Naive thymus-derived CD4-positive, alpha-beta T cell (primary cell): ENCODE results near the gene SELE. TPM values are rescaled to one million over a fixed set of nuclear protein-coding genes. Genes with fewer than 3 reads are reported as not detected.
"Not testable (repeated sequence)": the region's sequence is repeated elsewhere in the genome, so short reads cannot be mapped to it uniquely, and the experiment has no call there.

Experiments
- ATAC-seq: fragments of 150-1000 bp; cut with Tn5 transposase; 2 replicates; pipeline ENCODE4 v1.10.0; 2021; ENCODE audit warnings: mild to moderate bottlenecking, moderate library complexity
- CTCF ChIA-PET: fragments of 350-600 bp; sonication (Branson Sonifier 250); formaldehyde crosslinking; loops from one replicate; lab custom pipeline; 2021; ENCODE audit warnings: antibody characterized with exemption; lab: Charles Lee
- POLR2A ChIA-PET: fragments of 350-600 bp; sonication (Branson Sonifier 250); formaldehyde crosslinking; loops from one replicate; lab custom pipeline; 2021; ENCODE audit warnings: antibody characterized with exemption, inconsistent platforms; lab: Charles Lee
- DNase-seq, 9 donors: peaks; one replicate each; pipeline versions ENCODE4 v3.0.0 to v3.0.0-alpha.2; 2020 to 2022; ENCODE audit warnings: mixed read lengths in 1 of 9
- H3K27ac ChIP-seq: one replicate; pipeline ENCODE4 v1.7.0; 2013; ENCODE audit warnings: mild to moderate bottlenecking, low read depth, low read length, moderate library complexity
- H3K27me3 ChIP-seq, 2 donors: one replicate each; pipeline ENCODE4 v1.7.0; 2013; ENCODE audit warnings: low read length in 2 of 2, mild to moderate bottlenecking in 2 of 2, moderate library complexity in 2 of 2; ENCODE audit not compliant: control insufficient read depth in 2 of 2, insufficient read depth in 2 of 2
- H3K36me3 ChIP-seq, 3 experiments: 1 replicate in 2 of 3; 2 replicates in 1 of 3; pipeline ENCODE4 v1.7.0; 2013; ENCODE audit warnings: low read length in 3 of 3, mild to moderate bottlenecking in 3 of 3, moderate library complexity in 1 of 3; ENCODE audit not compliant: insufficient read depth in 3 of 3, control insufficient read depth in 2 of 3
- H3K4me1 ChIP-seq, 2 donors: one replicate each; pipeline ENCODE4 v1.7.0; 2013; ENCODE audit warnings: low read length in 2 of 2, mild to moderate bottlenecking in 2 of 2, moderate library complexity in 1 of 2; ENCODE audit not compliant: control insufficient read depth in 2 of 2, insufficient read depth in 2 of 2
- H3K4me3 ChIP-seq: 2 replicates; pipeline ENCODE4 v1.7.0; 2013; ENCODE audit warnings: mild to moderate bottlenecking, low read length
- H3K9me3 ChIP-seq, 3 experiments: 1 replicate in 2 of 3; 2 replicates in 1 of 3; pipeline ENCODE4 v1.7.0; 2013; ENCODE audit warnings: low read length in 3 of 3; ENCODE audit not compliant: control insufficient read depth in 2 of 3
- H3K27ac Mint-ChIP-seq, 9 donors: one replicate each; pipeline ENCODE4 v1.8.0; 2020 to 2022; ENCODE audit warnings: mixed read lengths in 9 of 9, mild to moderate bottlenecking in 8 of 9, moderate library complexity in 5 of 9, inconsistent platforms in 2 of 9
- H3K27me3 Mint-ChIP-seq, 5 donors: one replicate each; pipeline ENCODE4 v1.8.0; 2021 to 2022; ENCODE audit warnings: mixed read lengths in 5 of 5, mild to moderate bottlenecking in 1 of 5
- H3K36me3 Mint-ChIP-seq, 5 donors: one replicate each; pipeline ENCODE4 v1.8.0; 2020 to 2022; ENCODE audit warnings: mixed read lengths in 5 of 5, mild to moderate bottlenecking in 3 of 5, inconsistent platforms in 1 of 5
- H3K4me1 Mint-ChIP-seq, 7 donors: one replicate each; pipeline ENCODE4 v1.8.0; 2020 to 2022; ENCODE audit warnings: mixed read lengths in 7 of 7, mild to moderate bottlenecking in 3 of 7, inconsistent platforms in 1 of 7
- H3K4me3 Mint-ChIP-seq, 10 donors: one replicate each; pipeline ENCODE4 v1.8.0; 2020 to 2022; ENCODE audit warnings: mild to moderate bottlenecking in 10 of 10, mixed read lengths in 10 of 10, moderate library complexity in 6 of 10, inconsistent platforms in 2 of 10
- H3K9me3 Mint-ChIP-seq, 11 donors: one replicate each; pipeline ENCODE4 v1.8.0; 2020 to 2022; ENCODE audit warnings: mixed read lengths in 11 of 11, mild to moderate bottlenecking in 4 of 11, inconsistent platforms in 1 of 11, moderate library complexity in 1 of 11
- intact Hi-C, 2 donors: fragments of 100-400 bp; cut with micrococcal nuclease; formaldehyde crosslinking; loops; one replicate each; pipeline ENCODE4 v1.15.1; 2023
- polyA plus RNA-seq, 2 donors: library from polyadenylated mRNA; unstranded; fragments of 300-500 nt; fragmentation: Illumina TruSeq; gene quantifications; one replicate each; pipeline ENCODE4 v1.2.3, GENCODE V29; 2021
- total RNA-seq, 6 experiments: library from RNA in 5 of 6; stranded (reverse) in 5 of 6; gene quantifications; 1 replicate in 5 of 6; 2 replicates in 1 of 6; pipeline ENCODE4 v1.2.3 and lab custom pipeline; 2021 to 2026

SELE gene
- total and polyA plus RNA-seq, 7 experiments from 2014 or later = not detected

DNA sequence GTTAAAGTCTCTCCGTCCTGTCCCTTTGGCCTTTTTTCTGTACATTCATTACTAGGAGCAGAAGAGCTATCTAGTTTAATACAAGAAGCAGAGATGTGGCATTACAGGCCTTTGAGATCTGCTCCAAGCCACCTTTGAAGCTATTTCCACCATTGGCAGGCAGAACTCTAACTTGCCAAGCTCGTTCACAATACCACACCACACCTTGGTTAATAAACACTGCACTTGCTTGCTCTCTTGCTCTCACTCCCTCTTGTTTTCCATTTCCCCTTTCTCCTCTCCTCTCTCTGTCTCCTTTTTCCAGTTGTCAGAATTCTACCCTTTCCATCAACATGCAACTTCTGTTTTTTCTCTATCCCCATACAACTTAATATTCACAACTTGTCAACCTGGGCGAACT lies 7.0 kb downstream of the SELE start:
- Mint-ChIP-seq H3K4me3 (no peak overlapping the region), H3K9me3 (no peaks in the 10 kb centered on the region), H3K27me3 (peaks cover 0 to 37% (median 6%) of the 10 kb centered on the region in 5 donors), H3K4me1 (no peaks in the 10 kb centered on the region), H3K27ac (no peak overlapping the region), H3K36me3 (no peaks in the 10 kb centered on the region)
- Histone ChIP-seq H3K27me3 (no peaks in the 10 kb centered on the region), H3K4me1 (no peaks in the 10 kb centered on the region), H3K4me3 (no peak overlapping the region), H3K27ac (no peak overlapping the region), H3K9me3 (no peaks in the 10 kb centered on the region), H3K36me3 (no peaks in the 10 kb centered on the region)
- ATAC-seq (no peak), DNase-seq (no peak)
- CTCF ChIA-PET = interaction anchor here (0.8 kb wide), 1 partner anchor 138 kb away, joined by 4 read pairs; no protein-coding TSS in a partner anchor
- POLR2A ChIA-PET = interaction anchor here (0.6 to 0.8 kb wide), 2 partner anchors 125 to 229 kb away, joined by 3 read pairs; no protein-coding TSS in a partner anchor
- intact Hi-C loops = no loop called here

DNA sequence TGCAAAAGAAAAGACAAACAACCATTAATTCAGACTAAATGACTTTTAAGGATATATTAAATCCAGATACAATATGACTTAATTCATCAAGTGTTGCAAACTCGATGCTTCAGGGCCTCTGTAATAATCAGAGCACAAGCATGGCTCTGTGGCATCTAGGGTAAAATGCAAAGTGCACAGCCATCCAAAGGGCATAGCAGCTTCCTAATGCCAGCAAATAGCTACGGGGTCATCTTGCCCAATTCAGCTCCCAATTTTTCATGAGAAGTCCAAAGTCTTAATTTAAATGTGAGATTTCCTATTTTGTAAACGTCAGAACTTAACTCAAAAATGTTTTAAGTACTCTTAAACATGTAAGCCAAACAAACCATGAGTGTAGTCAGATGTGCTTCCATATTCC lies 7.9 kb downstream of the SELE start:
- POLR2A ChIA-PET = interaction anchor here (0.8 kb wide), 1 partner anchor 124 kb away, joined by 3 read pairs; no protein-coding TSS in a partner anchor

DNA sequence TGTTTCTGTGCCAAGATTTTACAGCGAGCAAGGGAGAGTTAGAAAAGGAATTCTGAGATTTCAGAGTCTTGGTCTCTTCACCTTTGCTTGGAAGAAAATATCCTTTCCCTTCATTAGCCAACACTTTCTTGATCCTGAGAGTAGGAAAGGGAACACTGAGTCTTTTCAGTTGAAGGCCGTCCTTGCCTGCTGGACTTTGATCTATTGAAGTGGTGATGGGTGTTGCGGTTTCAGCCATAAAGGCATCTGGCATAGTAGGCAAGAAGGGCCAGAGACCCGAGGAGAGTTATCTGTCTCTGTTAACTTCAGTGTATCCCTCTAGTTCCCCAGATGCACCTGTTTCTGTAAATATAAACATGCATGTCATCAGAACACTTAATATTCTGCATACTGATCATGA lies 9.7 kb downstream of the SELE start:
- DNase-seq = no peak
- H3K27ac ChIP-seq = no peak overlapping the region
- intact Hi-C loops = no loop called here
- no peaks in the 10 kb centered on the region for H3K4me1 ChIP-seq
- Mint-ChIP-seq H3K4me1 (no peaks in the 10 kb centered on the region), H3K27me3 (peaks cover 0 to 26% (median 6%) of the 10 kb centered on the region in 5 donors), H3K9me3 (no peaks in the 10 kb centered on the region), H3K36me3 (no peaks in the 10 kb centered on the region), H3K4me3 (no peak overlapping the region), H3K27ac (no peak overlapping the region)
- H3K36me3 ChIP-seq = no peaks in the 10 kb centered on the region
- no peak for ATAC-seq
- no peaks in the 10 kb centered on the region for H3K27me3 ChIP-seq
- CTCF ChIA-PET = no interaction called here
- POLR2A ChIA-PET = no interaction called here
- no peaks in the 10 kb centered on the region for H3K9me3 ChIP-seq
- H3K4me3 ChIP-seq = no peak overlapping the region

More for the DNA sequence above, 7.9 kb downstream of the SELE start:
- ATAC-seq (no peak), DNase-seq (no peak)
- H3K36me3 ChIP-seq = no peaks in the 10 kb centered on the region
- no peaks in the 10 kb centered on the region for H3K4me1 ChIP-seq
- H3K9me3 ChIP-seq = no peaks in the 10 kb centered on the region
- no peak overlapping the region for H3K4me3 ChIP-seq
- no peaks in the 10 kb centered on the region for H3K9me3 Mint-ChIP-seq
- no peak overlapping the region for H3K27ac Mint-ChIP-seq
- H3K27me3 Mint-ChIP-seq = peaks cover 0 to 29% (median 7%) of the 10 kb centered on the region in 5 donors
- no peaks in the 10 kb centered on the region for H3K4me1 Mint-ChIP-seq
- H3K4me3 Mint-ChIP-seq = no peak overlapping the region
- no peaks in the 10 kb centered on the region for H3K27me3 ChIP-seq
- intact Hi-C loops = no loop called here
- no peaks in the 10 kb centered on the region for H3K36me3 Mint-ChIP-seq
- H3K27ac ChIP-seq = no peak overlapping the region
- CTCF ChIA-PET = no interaction called here

DNA sequence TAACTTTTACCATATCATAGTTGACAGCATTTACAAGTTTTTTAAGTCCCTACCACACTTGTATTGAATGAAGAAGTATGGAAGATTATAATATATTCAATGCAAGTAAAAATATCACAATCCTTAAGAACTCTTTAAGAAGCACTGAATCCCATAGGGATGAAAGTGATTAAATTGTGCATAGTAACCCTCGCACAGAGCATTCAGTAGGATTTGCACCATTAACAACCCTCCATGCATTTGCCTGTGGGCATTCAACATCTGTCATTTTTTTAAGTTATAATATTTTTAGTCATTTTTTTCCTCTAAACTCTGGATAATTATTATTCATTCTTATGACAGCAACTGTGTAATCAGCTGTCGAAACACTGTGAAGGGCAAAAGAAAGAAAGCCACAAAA lies 10.1 kb downstream of the SELE start:
- ChIA-PET CTCF (no interaction called here), POLR2A (no interaction called here)
- H3K27me3 Mint-ChIP-seq = peaks cover 3 to 26% (median 6%) of the 10 kb centered on the region in 5 donors
- H3K4me3 ChIP-seq = no peak overlapping the region
- H3K4me3 Mint-ChIP-seq = no peak overlapping the region
- no peaks in the 10 kb centered on the region for H3K36me3 Mint-ChIP-seq
- H3K9me3 Mint-ChIP-seq = peaks cover 0 to 2% (median 0%) of the 10 kb centered on the region in 11 donors
- intact Hi-C loops = no loop called here
- H3K4me1 Mint-ChIP-seq = no peaks in the 10 kb centered on the region
- H3K36me3 ChIP-seq = no peaks in the 10 kb centered on the region
- H3K27ac Mint-ChIP-seq = no peak overlapping the region
- H3K9me3 ChIP-seq = no peaks in the 10 kb centered on the region
- H3K27ac ChIP-seq = no peak overlapping the region
- no peaks in the 10 kb centered on the region for H3K4me1 ChIP-seq
- no peak for ATAC-seq
- no peak for DNase-seq
- H3K27me3 ChIP-seq = no peaks in the 10 kb centered on the region

DNA sequence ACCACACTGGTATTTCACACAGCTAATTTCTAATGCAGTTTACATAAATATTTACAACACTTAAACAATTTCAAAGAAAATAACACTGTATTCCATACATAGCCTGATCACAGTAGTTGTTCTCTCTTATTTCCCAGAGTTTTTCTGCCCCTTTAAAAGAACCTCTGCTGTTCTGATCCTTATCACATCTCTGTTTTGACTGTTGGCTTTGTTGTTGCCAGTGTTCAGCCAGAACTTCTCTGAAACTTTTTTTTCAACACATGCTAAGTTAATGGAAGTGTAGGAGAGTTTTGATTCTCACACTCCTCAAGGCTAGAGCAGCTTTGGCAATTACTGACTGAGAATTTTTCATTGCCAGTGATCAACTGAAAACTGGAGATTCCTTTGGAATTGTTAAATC lies 11.1 kb downstream of the SELE start:
- Mint-ChIP-seq H3K4me3 (no peak overlapping the region), H3K27me3 (peaks cover 5 to 28% (median 6%) of the 10 kb centered on the region in 5 donors), H3K36me3 (peaks cover 0 to 2% (median 0%) of the 10 kb centered on the region in 5 donors), H3K27ac (no peak overlapping the region), H3K4me1 (no peaks in the 10 kb centered on the region), H3K9me3 (peaks cover 0 to 6% (median 0%) of the 10 kb centered on the region in 11 donors)
- CTCF ChIA-PET = interaction anchor here (0.6 to 1.3 kb wide), 2 partner anchors 26 to 119 kb away, joined by 3 to 4 read pairs; no protein-coding TSS in a partner anchor
- no peak overlapping the region for H3K27ac ChIP-seq
- DNase-seq (no peak), ATAC-seq (no peak)
- no peaks in the 10 kb centered on the region for H3K9me3 ChIP-seq
- no peaks in the 10 kb centered on the region for H3K36me3 ChIP-seq
- no peaks in the 10 kb centered on the region for H3K27me3 ChIP-seq
- intact Hi-C loops = no loop called here
- no peaks in the 10 kb centered on the region for H3K4me1 ChIP-seq
- no peak overlapping the region for H3K4me3 ChIP-seq
- POLR2A ChIA-PET = no interaction called here

DNA sequence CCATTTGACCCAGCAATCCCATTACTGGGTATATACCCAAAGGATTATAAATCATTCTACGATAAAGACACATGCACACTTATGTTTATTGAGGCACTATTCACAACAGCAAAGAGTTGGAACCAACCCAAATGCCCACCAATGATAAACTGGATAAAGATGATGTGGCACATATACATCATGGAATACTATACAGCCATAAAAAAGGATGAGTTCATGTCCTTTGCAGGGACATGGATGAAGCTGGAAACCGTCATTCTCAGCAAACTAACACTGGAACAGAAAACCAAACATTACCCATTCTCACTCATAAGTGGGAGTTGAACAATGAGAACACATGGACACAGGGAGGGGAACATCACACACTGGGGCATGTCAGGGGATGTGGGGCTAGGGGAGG lies 18.8 kb downstream of the SELE start:
- not testable (repeated sequence) for H3K4me1 Mint-ChIP-seq, H3K4me1 ChIP-seq, ATAC-seq, H3K9me3 ChIP-seq, H3K27ac ChIP-seq, H3K4me3 ChIP-seq, H3K36me3 ChIP-seq, H3K27me3 ChIP-seq, DNase-seq, H3K4me3 Mint-ChIP-seq, H3K27ac Mint-ChIP-seq
- POLR2A ChIA-PET = interaction anchor here (1.7 kb wide), 1 partner anchor 112 kb away, joined by 6 read pairs; no protein-coding TSS in a partner anchor
- CTCF ChIA-PET = interaction anchor here (0.7 to 2.0 kb wide), 2 partner anchors 33 to 113 kb away, joined by 4 to 13 read pairs; no protein-coding TSS in a partner anchor
- peaks cover 1 to 11% (median 7%) of the 10 kb centered on the region in 5 donors for H3K36me3 Mint-ChIP-seq
- H3K27me3 Mint-ChIP-seq = peaks cover 0 to 48% (median 5%) of the 10 kb centered on the region in 5 donors
- H3K9me3 Mint-ChIP-seq = peaks cover 0 to 29% (median 4%) of the 10 kb centered on the region in 11 donors
- intact Hi-C loops = loop anchor here in 1 of 2 donors (10.0 kb wide), 1 partner anchor 1110 kb away; no protein-coding TSS in a partner anchor
